Activated CD4-positive, CD25-positive, alpha-beta regulatory T cell treated with anti-CD3 and anti-CD28 coated beads, Interleukin-2, amount 50 U/mL, for 24 hours (primary cell): ENCODE results near the gene E2F4.

Experiments used
- ATAC-seq, 2 donors: fragments of 150-1000 bp; cut with Tn5 transposase; one replicate each; pipeline ENCODE4 v1.10.0; 2021; ENCODE audit warnings: mild to moderate bottlenecking in 1 of 2, moderate library complexity in 1 of 2

E2F4 gene

DNA sequence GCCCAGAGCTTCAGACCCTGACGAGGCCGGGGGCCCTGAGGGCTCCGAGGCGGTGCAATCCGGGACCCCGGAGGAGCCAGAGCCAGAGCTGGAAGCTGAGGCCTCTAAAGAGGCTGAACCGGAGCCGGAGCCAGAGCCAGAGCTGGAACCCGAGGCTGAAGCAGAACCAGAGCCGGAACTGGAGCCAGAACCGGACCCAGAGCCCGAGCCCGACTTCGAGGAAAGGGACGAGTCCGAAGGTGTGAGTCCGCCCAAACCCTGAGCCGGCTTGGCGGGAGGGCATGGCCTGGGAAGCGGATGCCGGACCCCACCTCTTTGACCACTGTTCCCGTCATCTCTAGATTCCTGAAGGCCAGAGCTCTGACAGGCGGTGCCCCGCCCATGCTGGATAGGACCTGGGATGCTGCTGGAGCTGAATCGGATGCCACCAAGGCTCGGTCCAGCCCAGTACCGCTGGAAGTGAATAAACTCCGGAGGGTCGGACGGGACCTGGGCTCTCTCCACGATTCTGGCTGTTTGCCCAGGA lies 17.2 kb upstream of the E2F4 start:
- ATAC-seq, result peak in 1 of 2 donors; percentile 2

DNA sequence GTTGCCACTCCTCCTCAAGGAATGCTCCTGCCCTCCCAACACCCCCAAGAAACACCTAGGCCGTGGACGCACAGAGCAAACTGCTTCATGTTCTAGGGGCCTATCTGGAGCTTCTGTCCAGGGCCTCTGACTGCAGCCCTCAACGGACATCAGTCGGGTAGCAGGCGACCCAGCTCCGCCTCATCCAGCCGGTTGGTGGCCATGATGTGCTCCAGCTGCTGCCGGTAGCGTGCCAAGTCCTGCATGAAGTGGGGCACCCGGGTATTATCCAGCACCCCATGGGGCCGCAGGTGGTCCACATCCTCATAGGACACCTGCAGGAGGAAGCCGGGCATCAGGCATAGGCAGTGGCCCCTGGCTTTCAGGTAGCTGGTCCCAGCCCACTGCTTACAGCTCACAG lies 15.3 kb upstream of the E2F4 start:
- no peak for ATAC-seq

DNA sequence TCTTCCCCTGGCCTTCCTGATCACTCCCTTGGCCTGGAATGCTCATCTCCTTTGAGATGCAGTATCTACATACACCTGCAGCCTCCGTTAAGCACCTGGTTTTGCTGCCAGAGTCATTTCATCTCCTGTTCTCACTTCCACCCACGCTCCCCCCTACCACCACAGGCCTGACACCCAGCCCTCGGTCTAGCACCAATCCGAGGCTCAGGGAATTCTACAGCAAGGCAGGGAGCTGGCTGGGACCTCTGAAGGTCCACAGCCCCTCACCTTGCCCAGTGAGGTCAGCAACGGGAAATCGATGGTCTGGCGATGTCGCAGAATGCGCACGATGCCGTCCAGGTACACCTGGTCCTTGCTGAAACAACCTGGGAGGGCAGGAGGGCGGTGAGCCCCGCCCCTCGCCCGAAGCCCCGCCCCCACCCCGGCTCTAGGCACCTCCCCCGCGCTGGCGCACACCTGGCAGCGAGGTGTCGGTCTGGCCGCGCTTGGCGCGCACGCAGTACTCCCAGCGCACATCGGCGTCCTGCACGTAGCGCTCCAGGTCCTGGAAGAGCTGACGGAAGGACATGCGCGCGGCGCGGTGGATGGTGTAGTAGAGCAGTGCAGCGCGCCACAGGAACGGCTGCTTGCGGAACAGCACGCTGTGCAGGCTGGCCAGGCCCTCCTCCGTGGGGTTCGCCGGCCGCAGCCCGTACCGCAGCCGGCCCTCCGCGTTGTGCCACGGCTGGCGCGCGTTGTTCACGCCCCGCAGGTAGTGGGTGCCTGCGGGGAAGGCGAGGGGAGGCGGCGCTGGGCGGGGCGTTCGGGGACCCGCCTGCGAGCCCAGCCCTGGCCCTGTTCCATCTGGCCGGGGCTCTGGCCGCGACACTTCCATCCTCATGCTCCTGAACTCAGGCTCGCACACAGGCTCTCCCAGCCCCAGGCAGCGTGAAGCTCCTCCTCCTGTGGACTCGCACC lies 13.9 kb upstream of the E2F4 start:
- ATAC-seq, result peak; percentile 30 to 36

GRCh38 chr16:67179421-67180080 lies 12.4 kb upstream of the E2F4 start:
- no peak for ATAC-seq

DNA sequence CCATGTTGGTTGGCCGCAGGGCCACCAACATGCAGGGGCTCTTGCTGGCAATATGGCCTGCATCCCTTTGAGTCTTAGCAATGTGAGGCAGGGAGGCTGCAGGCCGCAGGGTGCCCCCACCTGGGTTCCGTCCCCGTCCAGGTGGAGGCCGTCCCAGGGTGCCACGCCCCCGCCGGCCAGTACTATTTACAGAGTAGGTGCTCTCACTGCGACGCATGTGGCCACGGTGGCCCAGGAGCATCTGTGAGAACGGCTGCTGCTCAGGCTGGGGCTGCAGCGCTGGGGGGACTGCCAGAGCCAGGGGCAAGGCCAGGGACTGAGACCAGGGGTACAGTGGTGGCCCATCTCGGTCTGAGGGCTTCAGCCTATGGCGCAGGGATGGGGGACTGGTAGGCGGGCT lies 11.8 kb upstream of the E2F4 start:
- ATAC-seq, result no peak

GRCh38 chr16:67181346-67181745 lies 10.6 kb upstream of the E2F4 start:
- no peak for ATAC-seq

GRCh38 chr16:67182288-67182687 lies 9.7 kb upstream of the E2F4 start:
- ATAC-seq, result no peak

GRCh38 chr16:67183284-67183626 lies 8.7 kb upstream of the E2F4 start:
- ATAC-seq, result no peak

DNA sequence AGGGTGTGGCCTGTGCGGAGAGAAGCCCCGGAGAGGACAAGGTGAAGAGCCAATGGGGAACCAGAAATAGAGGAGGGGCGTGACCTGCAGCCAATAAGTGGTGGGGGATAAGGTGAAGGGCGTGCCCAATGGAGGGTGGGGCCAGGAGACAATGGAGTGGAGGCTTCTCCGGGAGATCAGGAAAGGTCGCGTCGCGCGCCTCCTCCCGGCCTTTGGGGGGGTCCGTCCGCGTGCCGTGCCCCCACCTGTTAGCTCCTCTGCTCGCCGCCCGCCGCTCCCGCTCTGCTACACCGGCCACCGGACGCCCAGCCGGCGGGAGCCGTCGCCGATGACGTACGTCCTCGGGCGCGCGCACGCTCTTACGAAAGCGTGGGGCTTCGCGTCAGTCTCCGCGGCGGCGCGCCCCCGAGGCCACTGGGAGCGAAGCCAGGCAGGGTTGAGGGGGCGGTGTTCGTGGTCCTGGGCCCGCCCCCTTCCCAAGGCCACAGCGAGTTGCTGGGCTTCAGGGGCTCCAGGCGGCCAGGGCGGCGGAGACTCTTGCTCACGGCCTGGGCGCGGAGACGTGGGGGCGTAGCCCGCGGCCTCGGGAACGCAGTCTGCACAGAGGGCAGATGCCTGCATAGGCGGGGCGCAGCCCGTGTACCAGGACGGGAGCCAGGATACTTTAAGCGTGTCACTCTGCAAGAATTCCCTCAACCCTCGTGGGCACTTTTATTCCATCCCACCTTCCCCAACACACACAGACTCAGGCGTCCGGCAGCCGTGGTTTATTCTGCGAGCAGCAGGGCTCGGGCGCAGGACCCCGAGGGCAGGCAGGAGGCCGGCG lies 8.1 kb upstream of the E2F4 start, which contains the start of gene MATCAP1:
Gene MATCAP1, minus strand, starts transcription at position 337 of the 826 bp plus-strand sequence. CDS start 3,353 bp downstream, outside the sequence.
- ATAC-seq, result peak; percentile 96 to 98

DNA sequence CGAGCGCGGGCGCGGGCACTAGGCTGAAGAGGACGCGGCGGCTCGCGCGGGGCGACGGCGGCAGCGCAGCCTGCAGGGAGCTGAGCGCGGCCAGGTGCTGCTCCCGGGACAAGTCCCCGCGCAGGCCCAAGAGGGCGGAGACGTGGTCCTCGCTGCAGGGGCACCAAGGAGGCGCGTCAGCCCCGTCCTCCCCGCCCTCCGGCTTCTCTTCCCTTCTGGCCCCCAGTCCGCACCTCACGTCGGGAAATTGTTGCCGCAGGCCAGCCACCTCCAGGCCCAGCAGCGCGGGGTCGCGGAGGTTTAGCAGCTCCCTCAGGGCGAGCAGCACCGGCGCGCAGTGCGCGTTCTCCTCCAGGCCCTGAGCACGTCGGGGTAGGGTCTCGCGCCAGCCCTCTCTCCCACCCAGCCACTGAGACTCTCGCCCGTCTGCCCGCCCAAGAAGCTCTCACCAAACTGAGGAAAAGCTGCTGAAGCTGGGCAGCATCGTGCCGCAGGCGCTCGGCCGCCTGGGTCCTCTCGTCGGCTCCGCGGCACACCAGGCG lies 7.4 kb upstream of the E2F4 start:
- ATAC-seq, result no peak

DNA sequence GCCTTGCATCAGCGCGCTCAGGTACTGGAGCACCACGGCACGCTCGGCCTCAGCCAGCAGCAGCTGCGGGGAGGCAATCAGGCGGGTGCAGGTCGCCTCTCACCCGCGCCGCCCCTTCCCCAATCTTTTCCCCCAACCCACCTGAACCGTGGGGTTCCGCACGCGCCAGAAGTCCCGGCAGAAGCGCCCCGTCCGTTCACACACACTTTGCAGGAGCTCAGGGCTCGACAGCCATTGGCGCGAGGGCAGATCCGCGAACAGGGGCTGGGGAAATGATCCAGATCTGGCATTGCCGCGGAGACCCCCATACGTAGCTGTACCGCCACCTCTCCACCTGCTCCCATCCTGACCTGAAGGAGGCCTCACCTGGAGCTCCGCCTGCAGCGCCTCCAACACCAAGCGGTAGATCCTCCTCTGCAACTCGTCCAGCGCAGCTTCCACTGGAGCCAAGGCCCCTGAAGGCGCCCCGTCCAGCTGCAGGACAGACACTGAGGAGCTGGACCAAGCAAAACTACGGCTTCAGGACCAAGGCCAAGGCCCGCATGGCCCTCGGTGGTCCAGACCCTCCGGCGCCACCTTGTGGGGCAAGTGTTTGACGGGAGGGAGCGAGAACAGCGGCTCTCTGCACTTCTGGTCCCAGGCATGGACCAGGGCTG lies 6.8 kb upstream of the E2F4 start:
- peak in 1 of 2 donors; percentile 19 for ATAC-seq

DNA sequence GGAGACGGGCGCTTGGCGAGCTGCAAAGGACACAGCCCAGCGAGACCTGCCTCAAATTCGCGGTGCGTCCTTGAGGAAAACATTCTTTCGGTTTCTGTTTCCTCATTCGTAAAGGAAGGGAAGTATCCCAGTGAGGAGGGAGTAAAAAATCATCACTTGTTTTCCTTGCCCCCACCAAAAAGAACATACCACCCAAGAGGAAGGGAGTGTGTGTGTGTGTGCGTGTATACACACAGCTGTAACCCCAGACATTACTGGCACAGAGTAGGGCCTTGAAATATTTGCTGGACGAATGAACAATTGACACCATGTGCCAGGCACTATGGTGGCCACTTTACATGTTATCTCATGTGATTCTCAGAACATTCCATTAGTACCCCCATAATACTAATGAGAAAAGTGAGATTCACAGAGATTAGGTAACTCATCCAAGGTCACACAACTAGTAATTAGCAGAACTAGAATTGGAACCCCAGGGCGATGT lies 6.3 kb upstream of the E2F4 start:
- ATAC-seq, result no peak

DNA sequence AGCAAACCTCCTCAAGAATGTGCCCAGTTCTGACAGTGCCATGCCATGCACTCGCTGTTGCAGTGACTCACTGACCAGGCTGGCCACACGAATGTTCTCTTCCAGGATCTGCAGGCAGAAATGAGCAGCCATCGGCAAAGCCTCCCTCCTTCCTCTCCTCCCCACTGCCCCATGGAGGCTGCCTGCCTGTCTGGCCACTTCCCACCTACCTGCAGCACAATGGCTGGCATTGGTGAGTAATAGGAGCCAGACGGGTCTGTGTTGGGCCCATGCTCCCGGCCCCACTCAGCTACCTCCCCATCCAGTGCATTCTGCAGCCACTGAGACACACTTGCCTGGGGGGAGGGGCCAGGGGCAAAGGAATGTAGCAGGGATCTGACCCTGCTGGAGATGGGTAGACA lies 5.4 kb upstream of the E2F4 start:
- ATAC-seq, result no peak

- no peak for ATAC-seq
These were observed 4.6 kb upstream of the E2F4 start for GRCh38 chr16:67187175-67187890.

- no peak for ATAC-seq
These were observed 3.6 kb upstream of the E2F4 start for GRCh38 chr16:67188323-67188722.

DNA sequence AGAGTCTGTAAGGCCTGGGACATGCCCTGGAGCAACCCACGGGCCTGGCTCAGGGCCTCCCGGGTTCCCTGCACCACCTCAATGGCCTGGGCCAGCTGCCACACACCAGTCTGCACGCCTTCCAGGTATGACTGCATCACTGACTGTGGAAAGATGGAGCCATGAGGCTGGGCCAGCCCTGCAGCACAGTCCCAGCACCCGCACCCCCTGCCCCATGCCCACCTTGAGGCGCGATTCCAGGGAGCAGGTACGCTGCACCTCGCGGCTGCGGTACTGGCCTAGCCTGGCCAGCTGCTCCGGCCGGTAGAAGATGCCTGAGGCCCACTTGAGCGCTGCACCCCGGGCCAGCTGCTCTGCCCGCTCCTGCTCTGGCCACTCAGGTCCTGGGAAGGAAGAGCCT lies 3.2 kb upstream of the E2F4 start:
- ATAC-seq, result no peak

GRCh38 chr16:67190041-67190440 lies 1.9 kb upstream of the E2F4 start, which contains the start of gene EXOC3L1:
TSS of gene EXOC3L1 (minus strand) at chr16:67190136. CDS start at chr16:67189676, 460 bp downstream.
- no peak for ATAC-seq

- ATAC-seq, result no peak
These were observed 1.2 kb upstream of the E2F4 start for GRCh38 chr16:67190448-67191399.

DNA sequence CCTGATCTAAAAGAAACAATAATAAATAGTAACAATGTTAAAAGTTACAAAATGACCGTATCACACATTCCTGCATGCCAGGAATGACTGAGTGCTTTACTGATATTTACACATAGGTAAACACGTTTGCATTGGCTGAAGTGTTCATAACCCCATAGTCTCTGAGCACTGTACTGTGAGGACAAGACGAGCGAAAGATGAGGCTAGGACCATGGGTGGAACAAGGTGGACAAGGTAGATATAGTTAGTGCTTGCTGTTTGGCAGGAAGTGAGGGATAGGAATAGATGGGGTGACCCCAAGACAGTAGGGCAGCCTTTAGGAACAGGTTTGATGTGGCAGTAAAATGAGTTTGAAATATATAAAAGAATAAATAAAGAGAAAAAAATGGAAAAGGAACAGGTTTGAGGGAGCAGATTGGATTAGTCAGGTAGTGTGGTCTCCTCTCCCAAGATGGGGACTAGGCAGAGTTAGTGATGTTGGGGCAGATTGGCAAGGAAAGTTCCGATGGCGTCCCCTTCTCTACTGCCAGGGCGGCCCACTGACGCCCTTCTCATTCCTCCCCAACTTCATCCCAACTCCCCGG lies 452 bp upstream of the E2F4 start:
- no peak for ATAC-seq
